Gastroesophageal sphincter (tissue), 3 donors: ENCODE measurements around the gene SSU72.

Experiments used
- EP300 ChIP-seq: sonication (generic); formaldehyde crosslinking; IDR thresholded peaks from one replicate; pipeline ENCODE4 v1.6.1; 2017; ENCODE audit warnings: antibody characterized with exemption, mild to moderate bottlenecking
- TF ChIP-seq, protein P1 (sequence below), 4 experiments: fragments of 200-600 bp in 2 of 4; fragments of 450-650 bp in 2 of 4; sonication (generic) in 1 of 4; IDR thresholded peaks; one replicate each; pipeline ENCODE4 v1.5.1; 2017 to 2019; ENCODE audit warnings: antibody characterized with exemption in 4 of 4, mild to moderate bottlenecking in 2 of 4, moderate library complexity in 2 of 4

DNA sequence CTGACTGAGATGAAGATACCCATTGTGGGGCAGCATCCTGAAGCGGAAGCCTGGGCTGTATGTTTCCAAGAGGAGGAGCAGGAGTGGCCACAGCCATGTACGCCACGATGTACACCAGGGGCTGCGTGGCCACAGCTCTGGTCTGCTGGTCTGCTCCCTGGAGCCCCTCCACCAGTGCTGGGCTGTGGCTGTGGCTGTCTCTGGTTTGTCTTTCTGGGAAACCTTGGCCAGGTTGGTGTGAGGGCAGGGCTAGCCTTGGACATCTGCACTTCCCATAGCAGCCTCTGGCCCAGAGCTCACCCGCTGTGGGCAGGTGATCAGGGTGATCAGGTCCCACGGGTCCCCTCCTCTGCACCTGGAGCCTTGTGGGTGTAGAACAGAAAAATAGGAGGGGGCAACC is 43.3 kb upstream of the SSU72 start:
- TF ChIP-seq, protein P1, sequence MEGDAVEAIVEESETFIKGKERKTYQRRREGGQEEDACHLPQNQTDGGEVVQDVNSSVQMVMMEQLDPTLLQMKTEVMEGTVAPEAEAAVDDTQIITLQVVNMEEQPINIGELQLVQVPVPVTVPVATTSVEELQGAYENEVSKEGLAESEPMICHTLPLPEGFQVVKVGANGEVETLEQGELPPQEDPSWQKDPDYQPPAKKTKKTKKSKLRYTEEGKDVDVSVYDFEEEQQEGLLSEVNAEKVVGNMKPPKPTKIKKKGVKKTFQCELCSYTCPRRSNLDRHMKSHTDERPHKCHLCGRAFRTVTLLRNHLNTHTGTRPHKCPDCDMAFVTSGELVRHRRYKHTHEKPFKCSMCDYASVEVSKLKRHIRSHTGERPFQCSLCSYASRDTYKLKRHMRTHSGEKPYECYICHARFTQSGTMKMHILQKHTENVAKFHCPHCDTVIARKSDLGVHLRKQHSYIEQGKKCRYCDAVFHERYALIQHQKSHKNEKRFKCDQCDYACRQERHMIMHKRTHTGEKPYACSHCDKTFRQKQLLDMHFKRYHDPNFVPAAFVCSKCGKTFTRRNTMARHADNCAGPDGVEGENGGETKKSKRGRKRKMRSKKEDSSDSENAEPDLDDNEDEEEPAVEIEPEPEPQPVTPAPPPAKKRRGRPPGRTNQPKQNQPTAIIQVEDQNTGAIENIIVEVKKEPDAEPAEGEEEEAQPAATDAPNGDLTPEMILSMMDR (IDR thresholded peaks at IDR 0.05): no peak
- no peak for TF ChIP-seq EP300
